Measurements from ENCODE around the gene XK.

DNA sequence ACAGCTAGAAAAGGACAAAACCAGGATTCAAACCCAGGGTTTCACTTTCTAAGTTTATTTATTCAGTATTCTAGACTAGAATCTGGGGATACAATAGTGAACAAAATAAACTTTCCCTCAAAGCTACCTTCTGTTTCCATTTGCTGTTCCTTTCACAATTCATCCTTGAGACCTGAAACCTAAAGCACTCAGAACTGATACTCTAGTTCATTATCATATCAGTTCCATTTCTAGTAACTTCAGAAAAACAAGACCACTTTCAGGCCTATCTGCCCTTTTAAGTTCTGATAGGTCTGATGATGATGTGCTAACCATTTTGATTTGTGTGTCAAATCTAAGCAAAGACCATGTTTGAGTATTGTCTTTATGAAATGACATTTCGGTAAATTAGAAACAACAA is 7.8 kb upstream of the XK start:
- TF ChIP-seq EP300 (IDR thresholded peaks at IDR 0.05) (no peak), POLR2AphosphoS5 (IDR thresholded peaks at IDR 0.05) (no peak)
- TF ChIP-seq, protein P1, sequence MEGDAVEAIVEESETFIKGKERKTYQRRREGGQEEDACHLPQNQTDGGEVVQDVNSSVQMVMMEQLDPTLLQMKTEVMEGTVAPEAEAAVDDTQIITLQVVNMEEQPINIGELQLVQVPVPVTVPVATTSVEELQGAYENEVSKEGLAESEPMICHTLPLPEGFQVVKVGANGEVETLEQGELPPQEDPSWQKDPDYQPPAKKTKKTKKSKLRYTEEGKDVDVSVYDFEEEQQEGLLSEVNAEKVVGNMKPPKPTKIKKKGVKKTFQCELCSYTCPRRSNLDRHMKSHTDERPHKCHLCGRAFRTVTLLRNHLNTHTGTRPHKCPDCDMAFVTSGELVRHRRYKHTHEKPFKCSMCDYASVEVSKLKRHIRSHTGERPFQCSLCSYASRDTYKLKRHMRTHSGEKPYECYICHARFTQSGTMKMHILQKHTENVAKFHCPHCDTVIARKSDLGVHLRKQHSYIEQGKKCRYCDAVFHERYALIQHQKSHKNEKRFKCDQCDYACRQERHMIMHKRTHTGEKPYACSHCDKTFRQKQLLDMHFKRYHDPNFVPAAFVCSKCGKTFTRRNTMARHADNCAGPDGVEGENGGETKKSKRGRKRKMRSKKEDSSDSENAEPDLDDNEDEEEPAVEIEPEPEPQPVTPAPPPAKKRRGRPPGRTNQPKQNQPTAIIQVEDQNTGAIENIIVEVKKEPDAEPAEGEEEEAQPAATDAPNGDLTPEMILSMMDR (IDR thresholded peaks at IDR 0.05) = no peak

Data from gastroesophageal sphincter (tissue), 3 donors.